ENCODE results near the gene FOXO3.

Gene FOXO3

DNA sequence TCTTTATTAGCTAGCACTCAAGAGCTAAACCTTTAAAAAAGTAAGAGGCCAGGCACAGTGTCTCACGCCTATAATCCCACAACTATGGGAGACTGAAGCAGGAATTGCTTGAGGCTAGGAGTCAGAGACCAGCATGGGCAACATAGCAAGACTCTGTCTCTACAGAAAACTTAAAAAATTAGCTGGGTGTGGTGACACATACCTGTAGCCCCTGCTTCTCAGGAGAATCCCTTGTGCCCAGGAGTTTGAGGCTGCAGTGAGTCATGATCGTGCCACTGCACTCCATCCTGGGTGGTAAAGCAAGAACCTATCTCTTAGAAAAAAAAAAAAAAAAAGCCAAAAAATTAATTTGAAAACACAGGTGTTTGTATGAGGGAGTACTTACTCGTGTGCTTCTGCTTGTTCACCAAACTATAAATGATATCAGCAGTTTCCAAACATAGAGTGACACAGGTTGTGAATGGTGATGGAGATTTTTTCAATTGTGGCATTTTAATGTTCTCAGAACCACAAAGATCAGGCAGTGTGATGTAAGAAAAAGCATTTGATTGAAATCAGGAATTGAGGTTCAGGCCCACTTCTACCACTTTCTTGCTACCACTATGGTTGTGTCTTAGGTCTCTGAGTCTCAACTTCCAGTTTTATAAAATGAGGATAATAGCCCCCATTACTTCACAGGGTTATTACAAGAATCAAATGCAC is 104.9 kb downstream of the FOXO3 start:
- H3K27me3 ChIP-seq (ENCODE audit: insufficient read depth, low read length, poor library complexity): no peaks in the 10 kb centered on the region
- H3K36me3 ChIP-seq (ENCODE audit: control insufficient read depth, insufficient read depth, low read length): no peaks in the 10 kb centered on the region
- H3K79me1 ChIP-seq (ENCODE audit: low read length): peaks cover 3% of the 10 kb centered on the region
- peaks cover 3% of the 10 kb centered on the region for H3K79me2 ChIP-seq (ENCODE audit: control insufficient read depth, insufficient read depth, low read length)
- no peak overlapping the region for H3K4me3 ChIP-seq (ENCODE audit: low read length)
- H2BK5ac ChIP-seq (ENCODE audit: low read length): no peak overlapping the region
- H4K8ac ChIP-seq (ENCODE audit: low read depth, low read length): no peak overlapping the region
- no peak for DNase-seq
- no peaks in the 10 kb centered on the region for H3K4me1 ChIP-seq (ENCODE audit: control insufficient read depth, low read depth, low read length)
- no peak overlapping the region for H3K4ac ChIP-seq (ENCODE audit: low read depth, low read length)
- H2BK15ac ChIP-seq (replicated peaks; ENCODE audit: low read depth): no peak overlapping the region
- H4K5ac ChIP-seq (ENCODE audit: low read length): no peak overlapping the region
- H3K27ac ChIP-seq (ENCODE audit: low read depth, low read length): no peak overlapping the region
- H3K9ac ChIP-seq (ENCODE audit: low read length): no peak overlapping the region
- no peak overlapping the region for H3K56ac ChIP-seq (ENCODE audit: low read length)
- no peak overlapping the region for H3K18ac ChIP-seq (ENCODE audit: low read length)
- H2BK120ac ChIP-seq (ENCODE audit: low read depth, low read length): no peak overlapping the region
- no peak overlapping the region for H2AK5ac ChIP-seq (ENCODE audit: low read length)
- WGBS (ENCODE audit: extremely low coverage, insufficient coverage, low lambda C conversion rate): no CpG with 5 or more reads among the region's 3 CpGs
- H3K4me2 ChIP-seq (ENCODE audit: low read length): no peak overlapping the region
- H3K23ac ChIP-seq (ENCODE audit: low read length): no peak overlapping the region

DNA sequence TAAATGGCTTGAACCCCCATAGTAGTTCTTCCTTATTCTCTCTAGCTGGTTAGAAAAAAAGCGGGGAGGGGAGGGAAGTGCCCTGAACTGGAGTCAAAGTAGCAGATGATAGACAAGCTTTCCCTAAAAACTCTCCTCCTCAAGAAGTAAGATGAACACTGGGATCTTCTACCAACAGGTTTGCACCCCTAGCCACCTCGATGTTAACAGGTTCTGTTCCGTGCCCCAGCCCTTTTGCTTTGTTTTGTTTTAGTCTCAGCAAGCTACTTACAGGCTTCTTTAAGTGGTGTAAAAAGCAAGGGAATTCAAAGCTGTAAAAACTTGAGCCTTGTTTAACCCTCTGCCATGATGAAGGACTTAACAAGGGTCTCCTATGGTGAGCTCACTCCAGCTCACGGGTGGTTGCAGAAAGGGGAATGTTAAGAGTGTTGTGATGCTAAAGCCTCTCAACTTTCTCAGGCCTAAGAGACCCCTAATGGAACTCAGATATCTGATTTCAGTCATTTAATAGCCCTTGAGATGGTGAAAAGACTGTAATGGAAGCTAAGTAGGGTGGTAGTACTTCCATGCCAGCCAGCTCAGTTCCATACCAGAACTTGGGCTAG is 106.0 kb downstream of the FOXO3 start:
- Histone ChIP-seq H4K5ac (ENCODE audit: low read length) (no peak overlapping the region), H3K4ac (ENCODE audit: low read depth, low read length) (no peak overlapping the region), H3K18ac (ENCODE audit: low read length) (no peak overlapping the region), H3K4me2 (ENCODE audit: low read length) (no peak overlapping the region), H3K36me3 (ENCODE audit: control insufficient read depth, insufficient read depth, low read length) (no peaks in the 10 kb centered on the region), H3K79me1 (ENCODE audit: low read length) (peaks cover 3% of the 10 kb centered on the region), H3K4me3 (ENCODE audit: low read length) (no peak overlapping the region), H3K9ac (ENCODE audit: low read length) (no peak overlapping the region), H3K27me3 (ENCODE audit: insufficient read depth, low read length, poor library complexity) (no peaks in the 10 kb centered on the region), H2BK15ac (replicated peaks; ENCODE audit: low read depth) (no peak overlapping the region), H3K79me2 (ENCODE audit: control insufficient read depth, insufficient read depth, low read length) (peaks cover 6% of the 10 kb centered on the region), H3K56ac (ENCODE audit: low read length) (no peak overlapping the region), H2BK5ac (ENCODE audit: low read length) (no peak overlapping the region), H2AK5ac (ENCODE audit: low read length) (no peak overlapping the region), H3K4me1 (ENCODE audit: control insufficient read depth, low read depth, low read length) (no peaks in the 10 kb centered on the region), H3K27ac (ENCODE audit: low read depth, low read length) (no peak overlapping the region), H2BK120ac (ENCODE audit: low read depth, low read length) (no peak overlapping the region), H3K23ac (ENCODE audit: low read length) (no peak overlapping the region), H4K8ac (ENCODE audit: low read depth, low read length) (no peak overlapping the region)
- no CpG with 5 or more reads among the region's 4 CpGs for WGBS (ENCODE audit: extremely low coverage, insufficient coverage, low lambda C conversion rate)
- DNase-seq: no peak

DNA sequence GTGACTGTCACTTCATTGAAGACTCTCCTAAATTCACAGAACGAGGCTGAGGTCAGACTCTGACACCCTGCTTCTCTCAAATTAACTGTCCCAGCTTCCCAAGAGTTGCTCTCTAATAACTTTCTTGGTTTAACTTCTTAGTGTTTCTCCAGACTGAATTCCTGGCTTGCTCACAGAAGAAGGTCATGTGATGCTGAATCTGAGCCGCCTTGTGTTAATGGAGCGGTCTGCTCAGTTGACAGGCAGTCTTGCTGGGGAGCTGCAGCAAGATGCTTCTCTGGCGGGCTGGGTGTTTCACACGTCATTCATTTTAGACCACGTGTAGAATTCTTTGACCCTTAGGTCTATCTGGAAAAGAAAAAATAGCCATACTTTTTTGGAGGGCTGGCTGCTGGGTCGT is 107.3 kb downstream of the FOXO3 start:
- H3K4me3 ChIP-seq (ENCODE audit: low read length): no peak overlapping the region
- H2AK5ac ChIP-seq (ENCODE audit: low read length): no peak overlapping the region
- DNase-seq: peak; percentile 34
- no peak overlapping the region for H3K56ac ChIP-seq (ENCODE audit: low read length)
- H2BK5ac ChIP-seq (ENCODE audit: low read length): no peak overlapping the region
- H3K4me2 ChIP-seq (ENCODE audit: low read length): no peak overlapping the region
- no peak overlapping the region for H2BK120ac ChIP-seq (ENCODE audit: low read depth, low read length)
- no peak overlapping the region for H3K23ac ChIP-seq (ENCODE audit: low read length)
- H3K79me2 ChIP-seq (ENCODE audit: control insufficient read depth, insufficient read depth, low read length): peaks cover 6% of the 10 kb centered on the region
- no peak overlapping the region for H3K27ac ChIP-seq (ENCODE audit: low read depth, low read length)
- no peaks in the 10 kb centered on the region for H3K36me3 ChIP-seq (ENCODE audit: control insufficient read depth, insufficient read depth, low read length)
- WGBS (ENCODE audit: extremely low coverage, insufficient coverage, low lambda C conversion rate): no CpG with 5 or more reads among the region's 7 CpGs
- H3K4me1 ChIP-seq (ENCODE audit: control insufficient read depth, low read depth, low read length): no peaks in the 10 kb centered on the region
- no peak overlapping the region for H4K8ac ChIP-seq (ENCODE audit: low read depth, low read length)
- no peak overlapping the region for H4K5ac ChIP-seq (ENCODE audit: low read length)
- H3K9ac ChIP-seq (ENCODE audit: low read length): no peak overlapping the region
- no peak overlapping the region for H3K4ac ChIP-seq (ENCODE audit: low read depth, low read length)
- H3K79me1 ChIP-seq (ENCODE audit: low read length): peaks cover 3% of the 10 kb centered on the region
- no peak overlapping the region for H3K18ac ChIP-seq (ENCODE audit: low read length)
- H2BK15ac ChIP-seq (replicated peaks; ENCODE audit: low read depth): no peak overlapping the region
- H3K27me3 ChIP-seq (ENCODE audit: insufficient read depth, low read length, poor library complexity): no peaks in the 10 kb centered on the region

DNA sequence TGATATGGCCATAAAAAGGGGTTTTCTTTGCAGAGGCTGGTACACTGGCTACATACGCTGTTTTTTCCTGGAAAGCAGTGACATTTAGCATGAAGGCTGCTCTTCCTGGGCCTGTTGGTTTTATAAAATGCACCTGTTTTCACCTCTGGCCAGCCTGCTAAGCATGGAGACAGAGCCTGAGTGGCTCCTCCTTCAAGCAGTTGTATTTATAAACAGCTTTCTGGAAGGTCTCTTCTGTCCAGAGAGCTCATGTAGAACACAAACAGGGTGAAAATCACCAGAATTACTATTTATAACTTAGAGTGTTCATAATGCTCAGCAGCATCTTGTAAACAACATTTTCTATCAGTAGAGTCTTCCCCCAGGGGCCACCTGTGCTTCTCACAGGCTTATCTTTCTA is 109.0 kb downstream of the FOXO3 start:
- Histone ChIP-seq H3K27ac (ENCODE audit: low read depth, low read length) (no peak overlapping the region), H3K79me1 (ENCODE audit: low read length) (peaks cover 7% of the 10 kb centered on the region), H2BK5ac (ENCODE audit: low read length) (no peak overlapping the region), H4K8ac (ENCODE audit: low read depth, low read length) (no peak overlapping the region), H2BK15ac (replicated peaks; ENCODE audit: low read depth) (no peak overlapping the region), H3K4me3 (ENCODE audit: low read length) (no peak overlapping the region), H3K56ac (ENCODE audit: low read length) (no peak overlapping the region), H2BK120ac (ENCODE audit: low read depth, low read length) (no peak overlapping the region), H3K23ac (ENCODE audit: low read length) (no peak overlapping the region), H3K9ac (ENCODE audit: low read length) (no peak overlapping the region), H2AK5ac (ENCODE audit: low read length) (no peak overlapping the region), H3K36me3 (ENCODE audit: control insufficient read depth, insufficient read depth, low read length) (no peaks in the 10 kb centered on the region), H3K4me2 (ENCODE audit: low read length) (no peak overlapping the region), H4K5ac (ENCODE audit: low read length) (no peak overlapping the region), H3K79me2 (ENCODE audit: control insufficient read depth, insufficient read depth, low read length) (peaks cover 6% of the 10 kb centered on the region), H3K18ac (ENCODE audit: low read length) (no peak overlapping the region), H3K4me1 (ENCODE audit: control insufficient read depth, low read depth, low read length) (no peaks in the 10 kb centered on the region), H3K4ac (ENCODE audit: low read depth, low read length) (no peak overlapping the region), H3K27me3 (ENCODE audit: insufficient read depth, low read length, poor library complexity) (no peaks in the 10 kb centered on the region)
- DNase-seq: no peak
- no CpG with 5 or more reads among the region's 1 CpG for WGBS (ENCODE audit: extremely low coverage, insufficient coverage, low lambda C conversion rate)

DNA sequence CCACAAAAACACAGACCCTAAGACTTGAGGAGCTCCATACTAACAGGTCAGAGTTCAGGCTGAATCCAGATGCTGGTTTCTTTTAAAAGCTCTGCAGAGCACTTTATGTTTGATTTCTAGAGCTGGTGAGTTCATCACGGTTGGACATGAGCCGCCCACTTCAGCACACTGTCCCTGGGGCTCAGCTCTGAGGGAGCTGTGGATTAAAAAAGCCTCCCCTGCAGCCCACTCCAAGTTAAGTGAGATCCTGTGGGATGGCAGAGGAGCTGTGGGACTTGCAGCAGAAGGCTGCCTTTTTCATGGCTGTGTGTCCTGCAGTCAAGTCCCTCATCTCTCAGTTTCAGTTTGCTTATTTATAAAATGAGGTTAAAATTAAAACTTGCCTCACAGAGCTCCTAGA is 110.5 kb downstream of the FOXO3 start:
- Histone ChIP-seq H3K23ac (ENCODE audit: low read length) (peak overlapping the region; percentile 9), H3K79me1 (ENCODE audit: low read length) (peaks cover 7% of the 10 kb centered on the region), H2BK5ac (ENCODE audit: low read length) (no peak overlapping the region), H4K5ac (ENCODE audit: low read length) (no peak overlapping the region), H3K27me3 (ENCODE audit: insufficient read depth, low read length, poor library complexity) (no peaks in the 10 kb centered on the region), H3K79me2 (ENCODE audit: control insufficient read depth, insufficient read depth, low read length) (peaks cover 6% of the 10 kb centered on the region), H3K9ac (ENCODE audit: low read length) (no peak overlapping the region), H3K4me1 (ENCODE audit: control insufficient read depth, low read depth, low read length) (no peaks in the 10 kb centered on the region), H2AK5ac (ENCODE audit: low read length) (no peak overlapping the region), H3K27ac (ENCODE audit: low read depth, low read length) (no peak overlapping the region), H4K8ac (ENCODE audit: low read depth, low read length) (no peak overlapping the region), H3K4me3 (ENCODE audit: low read length) (no peak overlapping the region), H3K36me3 (ENCODE audit: control insufficient read depth, insufficient read depth, low read length) (no peaks in the 10 kb centered on the region), H3K18ac (ENCODE audit: low read length) (no peak overlapping the region), H2BK15ac (replicated peaks; ENCODE audit: low read depth) (no peak overlapping the region), H3K4ac (ENCODE audit: low read depth, low read length) (no peak overlapping the region), H2BK120ac (ENCODE audit: low read depth, low read length) (no peak overlapping the region), H3K4me2 (ENCODE audit: low read length) (no peak overlapping the region), H3K56ac (ENCODE audit: low read length) (no peak overlapping the region)
- WGBS (ENCODE audit: extremely low coverage, insufficient coverage, low lambda C conversion rate): no CpG with 5 or more reads among the region's 2 CpGs
- DNase-seq: no peak

DNA sequence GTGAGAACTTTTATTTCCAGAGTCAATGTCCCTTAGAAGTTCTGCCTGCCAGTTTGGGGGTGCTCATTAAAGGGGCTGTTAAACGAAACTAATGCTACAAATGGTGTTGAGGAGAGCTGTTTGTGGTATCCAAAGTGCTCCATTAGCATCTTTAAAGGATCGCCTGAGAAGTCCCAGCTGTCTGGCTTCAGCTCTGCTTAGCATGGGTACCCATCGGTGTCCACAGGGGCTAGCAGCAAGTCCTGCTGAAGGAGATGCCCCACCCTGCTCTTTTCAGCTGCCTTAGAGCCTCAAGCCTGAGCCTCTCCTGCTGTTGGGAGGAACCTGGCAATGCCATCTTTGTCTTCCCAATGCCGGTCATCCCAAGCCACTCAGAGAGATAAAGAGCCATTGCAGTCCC is 111.1 kb downstream of the FOXO3 start:
- Histone ChIP-seq H3K9ac (ENCODE audit: low read length) (no peak overlapping the region), H2BK15ac (replicated peaks; ENCODE audit: low read depth) (no peak overlapping the region), H4K8ac (ENCODE audit: low read depth, low read length) (no peak overlapping the region), H3K27ac (ENCODE audit: low read depth, low read length) (no peak overlapping the region), H2BK120ac (ENCODE audit: low read depth, low read length) (no peak overlapping the region), H3K36me3 (ENCODE audit: control insufficient read depth, insufficient read depth, low read length) (no peaks in the 10 kb centered on the region), H3K4me3 (ENCODE audit: low read length) (no peak overlapping the region), H3K79me1 (ENCODE audit: low read length) (peaks cover 7% of the 10 kb centered on the region), H3K4me1 (ENCODE audit: control insufficient read depth, low read depth, low read length) (no peaks in the 10 kb centered on the region), H3K23ac (ENCODE audit: low read length) (peak overlapping the region; percentile 17), H2AK5ac (ENCODE audit: low read length) (no peak overlapping the region), H3K56ac (ENCODE audit: low read length) (no peak overlapping the region), H3K18ac (ENCODE audit: low read length) (no peak overlapping the region), H2BK5ac (ENCODE audit: low read length) (no peak overlapping the region), H3K4me2 (ENCODE audit: low read length) (no peak overlapping the region), H4K5ac (ENCODE audit: low read length) (no peak overlapping the region), H3K79me2 (ENCODE audit: control insufficient read depth, insufficient read depth, low read length) (peaks cover 6% of the 10 kb centered on the region), H3K4ac (ENCODE audit: low read depth, low read length) (no peak overlapping the region), H3K27me3 (ENCODE audit: insufficient read depth, low read length, poor library complexity) (no peaks in the 10 kb centered on the region)
- WGBS (ENCODE audit: extremely low coverage, insufficient coverage, low lambda C conversion rate): no CpG with 5 or more reads among the region's 4 CpGs
- no peak for DNase-seq

All from mesendoderm (in vitro differentiated cells).